Measurements from ENCODE around the gene LYL1.

- no peak for TF ChIP-seq CTCF (IDR thresholded peaks at IDR 0.05)
- no peak for TF ChIP-seq POLR2A (IDR thresholded peaks at IDR 0.05)
Observed at GRCh38 chr19:13135068-13136062, 32.7 kb upstream of the LYL1 start.
